Lung (tissue), 12 donors: ENCODE data around the gene LNX2. TPM values are rescaled to one million over a fixed set of nuclear protein-coding genes. Genes with fewer than 3 reads are reported as not detected.

ENCODE experiments used
- ATAC-seq: fragments of 200-7000 bp; cut with Tn5 transposase; one replicate; pipeline ENCODE4 v1.9.1; 2020; ENCODE audit warnings: moderate number of reproducible peaks; ENCODE audit not compliant: insufficient read depth, low FRiP score
- DNase-seq, 3 donors: peaks; one replicate each; pipeline ENCODE4 v3.0.0-alpha.2; 2013 to 2017
- H3K27ac ChIP-seq, 2 donors: one replicate each; pipeline ENCODE4 v1.5.1; 2013; ENCODE audit warnings: mild to moderate bottlenecking in 2 of 2, moderate library complexity in 2 of 2, control low read depth in 1 of 2, inconsistent platforms in 1 of 2, low read depth in 1 of 2, low read length in 1 of 2
- H3K27me3 ChIP-seq, 3 donors: one replicate each; pipeline ENCODE4 v1.5.1; 2013; ENCODE audit warnings: low read length in 2 of 3; ENCODE audit not compliant: control insufficient read depth in 3 of 3, insufficient read depth in 3 of 3
- H3K36me3 ChIP-seq, 4 donors: one replicate each; pipeline ENCODE4 v1.5.1; 2013; ENCODE audit warnings: low read length in 4 of 4, mild to moderate bottlenecking in 1 of 4, moderate library complexity in 1 of 4; ENCODE audit not compliant: control insufficient read depth in 4 of 4, insufficient read depth in 4 of 4
- H3K4me1 ChIP-seq, 5 donors: one replicate each; pipeline ENCODE4 v1.5.1; 2013; ENCODE audit warnings: low read length in 5 of 5, mild to moderate bottlenecking in 2 of 5, moderate library complexity in 1 of 5; ENCODE audit not compliant: control insufficient read depth in 5 of 5, insufficient read depth in 5 of 5
- H3K4me3 ChIP-seq: one replicate; pipeline ENCODE4 v1.5.1; 2013; ENCODE audit warnings: mild to moderate bottlenecking, control low read depth, moderate library complexity
- H3K9ac ChIP-seq, 2 donors: one replicate each; pipeline ENCODE4 v1.5.1; 2013; ENCODE audit warnings: low read length in 2 of 2, control low read depth in 1 of 2; ENCODE audit not compliant: insufficient read depth in 1 of 2
- H3K9me3 ChIP-seq, 4 donors: one replicate each; pipeline ENCODE4 v1.5.1; 2013; ENCODE audit warnings: low read length in 3 of 4, mild to moderate bottlenecking in 1 of 4, moderate library complexity in 1 of 4; ENCODE audit not compliant: control insufficient read depth in 4 of 4, insufficient read depth in 3 of 4
- WGBS, 2 donors: extraction: QIAGEN DNeasy Blood & Tissue Kit; methylation state at CpG; one replicate each; pipeline ENCODE4 v1.1.7; 2013; 5-methylcytosine and 5-hydroxymethylcytosine counted together
- polyA plus RNA-seq, 2 donors: library from polyadenylated mRNA; stranded (reverse); fragments of 200-250 nt; gene quantifications; one replicate each; pipeline ENCODE4 v1.2.1, GENCODE V29; 2013
- total RNA-seq, 2 donors: library from RNA; depleted of rRNA in 1 of 2; stranded (reverse); fragments of >200 nt in 1 of 2; gene quantifications; one replicate each; pipeline ENCODE4 v1.2.1, GENCODE V29; 2014 to 2021
- TF ChIP-seq, protein P1 (sequence below): IDR thresholded peaks from 2 replicates; pipeline ENCODE4 v1.5.1; 2012; ENCODE audit warnings: mild to moderate bottlenecking; ENCODE audit errors: control extremely low read depth, extremely low read depth
- donor health status: control.
- donor health status: control.
- donor health status: Bipolar disorder and iron deficiency.
- donor health status: healthy.
- donor health status: DM: yes; HTN: yes; CAD: no.

LNX2 gene
- total and polyA plus RNA-seq, 4 donors, result 12.6 to 49.2 (median 22.3) TPM

- 76 to 85% methylated on average over 7 of the region's 7 CpGs for WGBS, 2 donors
- ATAC-seq, result no peak
Measured at GRCh38 chr13:27659145-27659865, 39.0 kb upstream of the LNX2 start.

GRCh38 chr13:27658546-27658945 is 38.2 kb upstream of the LNX2 start:
- TF ChIP-seq, protein P1, sequence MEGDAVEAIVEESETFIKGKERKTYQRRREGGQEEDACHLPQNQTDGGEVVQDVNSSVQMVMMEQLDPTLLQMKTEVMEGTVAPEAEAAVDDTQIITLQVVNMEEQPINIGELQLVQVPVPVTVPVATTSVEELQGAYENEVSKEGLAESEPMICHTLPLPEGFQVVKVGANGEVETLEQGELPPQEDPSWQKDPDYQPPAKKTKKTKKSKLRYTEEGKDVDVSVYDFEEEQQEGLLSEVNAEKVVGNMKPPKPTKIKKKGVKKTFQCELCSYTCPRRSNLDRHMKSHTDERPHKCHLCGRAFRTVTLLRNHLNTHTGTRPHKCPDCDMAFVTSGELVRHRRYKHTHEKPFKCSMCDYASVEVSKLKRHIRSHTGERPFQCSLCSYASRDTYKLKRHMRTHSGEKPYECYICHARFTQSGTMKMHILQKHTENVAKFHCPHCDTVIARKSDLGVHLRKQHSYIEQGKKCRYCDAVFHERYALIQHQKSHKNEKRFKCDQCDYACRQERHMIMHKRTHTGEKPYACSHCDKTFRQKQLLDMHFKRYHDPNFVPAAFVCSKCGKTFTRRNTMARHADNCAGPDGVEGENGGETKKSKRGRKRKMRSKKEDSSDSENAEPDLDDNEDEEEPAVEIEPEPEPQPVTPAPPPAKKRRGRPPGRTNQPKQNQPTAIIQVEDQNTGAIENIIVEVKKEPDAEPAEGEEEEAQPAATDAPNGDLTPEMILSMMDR, result no peak

More at GRCh38 chr13:27659145-27659865, 39.0 kb upstream of the LNX2 start:
- Histone ChIP-seq H3K27ac (no peak overlapping the region), H3K4me1 (peaks cover 1 to 30% (median 14%) of the 10 kb centered on the region in 5 donors), H3K27me3 (no peaks in the 10 kb centered on the region), H3K4me3 (no peak overlapping the region), H3K9ac (no peak overlapping the region), H3K9me3 (no peaks in the 10 kb centered on the region), H3K36me3 (peaks cover 3 to 4% (median 3%) of the 10 kb centered on the region in 4 donors)
- TF ChIP-seq, protein P1, result no peak
- peak in 2 of 3 donors; percentile 17 to 19 for DNase-seq

GRCh38 chr13:27657724-27658123 is 37.4 kb upstream of the LNX2 start:
- Histone ChIP-seq H3K27me3 (no peaks in the 10 kb centered on the region), H3K36me3 (peaks cover 3 to 6% (median 5%) of the 10 kb centered on the region in 4 donors), H3K4me3 (no peak overlapping the region), H3K9ac (no peak overlapping the region), H3K27ac (no peak overlapping the region), H3K9me3 (no peaks in the 10 kb centered on the region), H3K4me1 (peaks cover 0 to 30% (median 8%) of the 10 kb centered on the region in 5 donors)
- TF ChIP-seq, protein P1, result no peak
- WGBS, 2 donors, result 93 to 96% methylated on average over 2 of the region's 2 CpGs
- DNase-seq (no peak), ATAC-seq (no peak)

More at GRCh38 chr13:27658546-27658945, 38.2 kb upstream of the LNX2 start:
- DNase-seq, result peak in 2 of 3 donors; percentile 75 to 78
- ATAC-seq, result no peak
- Histone ChIP-seq H3K27ac (no peak overlapping the region), H3K4me3 (no peak overlapping the region), H3K9ac (no peak overlapping the region), H3K9me3 (no peaks in the 10 kb centered on the region), H3K27me3 (no peaks in the 10 kb centered on the region), H3K36me3 (peaks cover 3 to 6% (median 3%) of the 10 kb centered on the region in 4 donors), H3K4me1 (peaks cover 1 to 30% (median 14%) of the 10 kb centered on the region in 5 donors)
